ENCODE results near the gene TMEM97. TPM values are rescaled to one million over a fixed set of nuclear protein-coding genes. Genes with fewer than 3 reads are reported as not detected.

Gene TMEM97
- total RNA-seq, 1 donor from 2014 or later = 64.4 TPM

GRCh38 chr17:28366605-28367004 lies 47.6 kb downstream of the TMEM97 start:
- Histone ChIP-seq H3K4me3 (no peak overlapping the region), H3K36me3 (peaks cover 30% of the 10 kb centered on the region), H3K9me3 (no peaks in the 10 kb centered on the region), H3K27me3 (no peaks in the 10 kb centered on the region), H3K27ac (no peak overlapping the region), H3K4me1 (peaks cover 13% of the 10 kb centered on the region)
- intact Hi-C loops (cut with DNase I) = no loop called here
- peak; percentile 4 for TF ChIP-seq CTCF (IDR thresholded peaks at IDR 0.05)
- ATAC-seq = no peak
- no peak for DNase-seq

- no peak for ATAC-seq
- no peaks in the 10 kb centered on the region for H3K9me3 ChIP-seq
- DNase-seq = peak; percentile 57
- H3K36me3 ChIP-seq = peaks cover 18% of the 10 kb centered on the region
- intact Hi-C loops (cut with DNase I) = no loop called here
- TF ChIP-seq CTCF (IDR thresholded peaks at IDR 0.05) = no peak
- no peak overlapping the region for H3K4me3 ChIP-seq
- no peaks in the 10 kb centered on the region for H3K27me3 ChIP-seq
- no peak overlapping the region for H3K27ac ChIP-seq
- H3K4me1 ChIP-seq = peaks cover 22% of the 10 kb centered on the region
Observed at GRCh38 chr17:28367641-28368305, 48.8 kb downstream of the TMEM97 start.

- TF ChIP-seq CTCF (IDR thresholded peaks at IDR 0.05) = no peak
- DNase-seq = peak; percentile 55
- no peak for ATAC-seq
- Histone ChIP-seq H3K36me3 (peaks cover 13% of the 10 kb centered on the region), H3K4me1 (peaks cover 28% of the 10 kb centered on the region), H3K4me3 (no peak overlapping the region), H3K9me3 (no peaks in the 10 kb centered on the region), H3K27me3 (no peaks in the 10 kb centered on the region), H3K27ac (no peak overlapping the region)
- intact Hi-C loops (cut with DNase I) = no loop called here
Observed at GRCh38 chr17:28368306-28368831, 49.4 kb downstream of the TMEM97 start.

- ATAC-seq (no peak), DNase-seq (peak; percentile 59)
- Histone ChIP-seq H3K4me3 (no peak overlapping the region), H3K27me3 (no peaks in the 10 kb centered on the region), H3K36me3 (peaks cover 6% of the 10 kb centered on the region), H3K4me1 (peaks cover 28% of the 10 kb centered on the region), H3K9me3 (no peaks in the 10 kb centered on the region), H3K27ac (no peak overlapping the region)
- TF ChIP-seq CTCF (IDR thresholded peaks at IDR 0.05) = no peak
- intact Hi-C loops (cut with DNase I) = no loop called here
Observed at GRCh38 chr17:28368915-28369683, 50.1 kb downstream of the TMEM97 start.

- H3K9me3 ChIP-seq = no peaks in the 10 kb centered on the region
- H3K27me3 ChIP-seq = no peaks in the 10 kb centered on the region
- ATAC-seq (no peak), DNase-seq (peak; percentile 59)
- peaks cover under 1% of the 10 kb centered on the region for H3K36me3 ChIP-seq
- H3K4me1 ChIP-seq = peaks cover 28% of the 10 kb centered on the region
- H3K27ac ChIP-seq = peak overlapping the region; percentile 42
- no peak overlapping the region for H3K4me3 ChIP-seq
- TF ChIP-seq CTCF (IDR thresholded peaks at IDR 0.05) = no peak
- intact Hi-C loops (cut with DNase I) = loop anchor here (10.0 kb wide), 1 partner anchor 65 kb away; no protein-coding TSS in a partner anchor
Observed at GRCh38 chr17:28369684-28370034, 50.7 kb downstream of the TMEM97 start.

Measured in upper lobe of right lung (tissue), 1 donor.